ENCODE data around the gene NCL.
"Not testable (repeated sequence)": the region's sequence is repeated elsewhere in the genome, so short reads cannot be mapped to it uniquely, and the experiment has no call there.

The NCL gene

DNA sequence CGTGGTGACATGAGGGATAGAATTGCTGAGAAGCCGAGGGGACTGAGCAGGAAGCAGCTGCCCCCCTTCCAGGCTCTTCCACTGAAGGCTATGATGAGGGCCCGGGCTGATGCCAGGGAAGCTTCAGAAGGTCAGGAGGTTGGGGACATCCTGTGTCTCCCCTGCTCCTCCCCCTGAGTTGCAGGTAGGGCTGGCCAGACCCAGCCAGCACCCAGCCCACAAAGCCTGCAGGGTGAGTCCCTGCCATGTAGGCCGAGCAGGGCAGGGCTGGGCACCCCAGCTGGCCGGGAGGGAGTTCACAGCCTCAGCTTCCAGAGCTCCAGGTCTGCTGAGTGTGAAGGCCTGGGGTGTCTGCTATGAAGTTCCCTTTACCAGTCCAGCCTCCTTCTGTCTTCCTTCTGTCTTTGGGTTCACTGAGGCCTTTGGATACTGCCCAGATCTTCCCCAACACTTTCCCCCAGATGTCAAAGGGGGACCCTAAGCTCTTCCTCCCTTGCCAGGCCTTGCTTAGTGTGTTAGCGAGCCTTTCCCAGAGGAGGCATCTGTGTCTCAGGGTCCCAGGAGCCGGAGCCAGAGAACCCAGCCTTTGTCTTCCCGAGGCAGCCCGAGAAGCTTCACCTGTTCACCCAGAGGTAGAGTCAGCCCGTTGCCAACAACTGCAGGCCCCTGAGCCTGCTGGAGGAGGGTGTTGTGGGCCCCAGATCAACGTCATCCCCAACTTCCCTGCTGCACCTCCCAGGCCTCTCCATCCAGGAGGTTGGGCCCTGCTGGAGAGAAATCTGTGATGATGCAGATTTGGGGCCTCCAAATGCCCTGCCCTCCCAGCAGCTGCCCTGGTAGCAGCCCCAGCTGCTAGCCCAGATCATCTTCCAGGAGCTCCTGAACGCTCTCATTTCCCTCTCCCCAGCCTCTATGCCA is 3.6 kb upstream of the NCL start:
- no peak for DNase-seq (ENCODE audit: low read depth in 2 of 2, low spot score in 1 of 2)

DNA sequence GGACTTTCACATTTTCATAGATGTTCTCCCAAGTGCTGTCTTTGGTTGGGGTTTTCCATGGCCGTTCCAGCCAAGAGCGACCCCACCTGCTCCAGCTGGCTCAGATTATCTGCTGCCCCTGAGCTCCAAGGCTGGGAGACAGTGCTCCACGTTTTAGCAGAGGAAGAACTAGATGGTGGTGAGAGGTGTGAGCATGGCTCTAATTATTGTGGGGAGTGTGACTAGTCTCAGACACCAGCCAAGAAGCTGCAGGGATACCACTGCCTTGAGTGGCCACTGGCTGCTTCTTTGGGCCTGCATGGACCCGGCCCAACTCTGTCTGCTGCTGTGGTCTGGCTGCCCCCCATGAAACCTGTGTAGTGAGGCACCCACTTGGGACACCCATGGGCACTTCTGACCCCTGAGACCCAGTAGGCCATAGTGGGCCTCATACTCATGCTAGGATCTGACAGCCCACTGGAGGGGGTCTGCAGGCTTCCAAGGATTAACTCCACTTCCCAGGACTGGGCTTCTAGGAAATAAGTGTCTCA is 2.8 kb upstream of the NCL start:
- no peak for DNase-seq (ENCODE audit: low read depth in 2 of 2, low spot score in 1 of 2)

- DNase-seq (ENCODE audit: low read depth in 2 of 2, low spot score in 1 of 2), result peak; percentile 97 to 98
These were observed 574 bp upstream of the NCL start for GRCh38 chr2:231464576-231465540.

DNA sequence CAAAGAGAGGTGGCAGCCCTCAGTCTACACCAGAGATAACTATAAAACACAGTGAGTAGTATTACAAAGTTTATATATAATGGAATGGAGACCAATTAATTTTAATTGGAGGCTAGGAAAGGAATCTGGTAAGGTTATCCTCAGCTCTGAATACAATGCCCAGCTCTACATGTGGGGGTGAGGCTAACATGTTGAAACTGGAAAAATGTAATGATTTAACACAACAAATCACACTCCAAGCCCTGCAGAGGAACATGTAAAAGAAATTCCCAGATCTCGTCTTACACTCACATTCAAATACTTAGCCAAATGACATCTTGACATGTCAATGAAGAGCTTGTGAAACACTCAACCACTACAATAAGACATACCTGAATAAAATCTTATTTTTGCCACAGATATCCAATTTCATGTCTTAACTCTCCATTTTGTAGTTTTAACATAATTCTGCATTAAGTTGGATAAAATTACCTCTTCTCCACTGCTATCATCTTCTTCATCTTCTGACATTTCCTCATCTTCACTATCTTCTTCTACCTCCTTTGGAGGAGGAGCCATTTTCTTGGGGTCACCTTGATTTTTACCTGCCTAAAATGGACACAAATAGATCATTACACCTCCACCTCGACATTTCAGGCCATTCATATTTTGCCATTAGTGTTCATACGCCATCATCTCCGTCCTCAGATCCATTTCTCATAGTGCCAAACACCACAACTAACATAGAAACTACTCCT is 1.4 kb downstream of the NCL start:
- DNase-seq (ENCODE audit: low read depth in 2 of 2, low spot score in 1 of 2), result no peak

- no peak for DNase-seq (ENCODE audit: low read depth in 2 of 2, low spot score in 1 of 2)
These were observed 2.7 kb downstream of the NCL start for GRCh38 chr2:231461516-231461971.

DNA sequence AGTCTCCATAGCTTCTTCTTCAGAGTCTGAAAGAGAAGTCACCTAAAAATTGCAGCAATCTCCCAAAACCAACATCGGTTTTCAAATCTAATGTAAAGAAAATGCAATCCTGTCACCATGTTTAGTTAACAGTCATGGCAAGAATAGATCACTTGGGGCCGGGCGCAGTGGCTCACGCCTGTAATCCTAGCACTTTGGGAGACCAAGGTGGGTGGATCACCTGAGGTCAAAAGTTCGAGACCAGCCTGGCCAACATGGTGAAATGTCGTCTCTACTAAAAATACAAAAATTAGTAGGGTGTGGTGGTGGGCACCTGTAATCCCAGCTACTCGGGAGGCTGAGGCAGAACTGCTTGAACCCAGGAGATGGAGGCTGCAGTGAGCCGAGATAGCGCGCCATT is 3.4 kb downstream of the NCL start:
- DNase-seq (ENCODE audit: low read depth in 2 of 2, low spot score in 1 of 2), result not testable (repeated sequence)

DNA sequence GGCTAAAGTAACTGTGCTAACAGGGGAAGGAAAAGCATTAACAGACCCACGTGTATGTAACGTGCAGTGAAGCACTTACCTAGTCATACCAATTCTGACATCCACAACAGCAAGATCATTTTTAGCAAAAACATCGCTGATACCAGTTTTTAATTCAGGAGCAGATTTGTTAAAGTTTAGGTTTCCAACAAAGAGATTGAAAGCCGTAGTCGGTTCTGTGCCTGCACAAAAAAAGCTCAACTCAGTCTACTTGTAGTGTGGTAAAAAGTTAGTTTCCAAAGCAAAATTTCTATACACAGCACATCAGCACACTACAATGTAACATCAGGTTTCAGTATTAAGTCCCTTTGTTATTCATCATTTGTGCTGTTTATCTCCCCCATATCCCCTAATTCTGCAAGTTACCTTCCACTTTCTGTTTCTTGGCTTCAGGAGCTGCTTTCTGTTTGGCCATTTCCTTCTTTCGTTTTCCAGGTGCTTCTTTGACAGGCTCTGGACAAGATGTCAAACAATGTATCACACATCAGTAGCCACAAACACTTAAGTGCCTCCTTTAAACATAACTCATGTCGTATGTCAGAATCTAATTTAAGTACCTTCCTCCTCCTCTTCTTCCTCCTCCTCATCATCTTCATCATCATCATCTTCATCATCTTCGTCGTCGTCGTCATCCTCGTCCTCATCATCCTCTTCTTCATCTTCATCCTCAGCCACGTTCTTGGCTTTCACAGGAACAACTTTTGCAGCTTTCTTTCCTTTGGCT is 4.0 kb downstream of the NCL start:
- no peak for DNase-seq (ENCODE audit: low read depth in 2 of 2, low spot score in 1 of 2)

DNA sequence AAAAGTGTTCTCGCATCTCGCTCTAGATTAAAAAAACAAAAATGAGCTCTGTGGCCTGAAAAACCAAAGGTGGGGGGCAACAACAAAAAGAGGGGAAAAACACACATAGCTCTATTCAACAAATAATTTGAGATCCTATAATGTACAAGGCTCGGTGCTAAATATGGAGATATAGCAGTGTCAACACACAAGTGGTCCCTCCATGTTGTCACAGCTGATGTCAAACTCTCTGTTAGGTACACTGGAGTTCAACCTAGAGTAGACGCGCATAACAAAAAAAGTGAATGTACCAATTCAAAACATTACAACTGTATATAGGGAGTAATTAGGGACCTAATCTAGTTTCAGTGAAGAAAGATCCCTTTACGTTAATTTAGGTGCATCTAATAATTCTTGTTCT is 5.9 kb downstream of the NCL start:
- DNase-seq (ENCODE audit: low read depth in 2 of 2, low spot score in 1 of 2), result no peak

GRCh38 chr2:231457101-231457500 is 7.2 kb downstream of the NCL start:
- no peak for DNase-seq (ENCODE audit: low read depth in 2 of 2, low spot score in 1 of 2)

DNA sequence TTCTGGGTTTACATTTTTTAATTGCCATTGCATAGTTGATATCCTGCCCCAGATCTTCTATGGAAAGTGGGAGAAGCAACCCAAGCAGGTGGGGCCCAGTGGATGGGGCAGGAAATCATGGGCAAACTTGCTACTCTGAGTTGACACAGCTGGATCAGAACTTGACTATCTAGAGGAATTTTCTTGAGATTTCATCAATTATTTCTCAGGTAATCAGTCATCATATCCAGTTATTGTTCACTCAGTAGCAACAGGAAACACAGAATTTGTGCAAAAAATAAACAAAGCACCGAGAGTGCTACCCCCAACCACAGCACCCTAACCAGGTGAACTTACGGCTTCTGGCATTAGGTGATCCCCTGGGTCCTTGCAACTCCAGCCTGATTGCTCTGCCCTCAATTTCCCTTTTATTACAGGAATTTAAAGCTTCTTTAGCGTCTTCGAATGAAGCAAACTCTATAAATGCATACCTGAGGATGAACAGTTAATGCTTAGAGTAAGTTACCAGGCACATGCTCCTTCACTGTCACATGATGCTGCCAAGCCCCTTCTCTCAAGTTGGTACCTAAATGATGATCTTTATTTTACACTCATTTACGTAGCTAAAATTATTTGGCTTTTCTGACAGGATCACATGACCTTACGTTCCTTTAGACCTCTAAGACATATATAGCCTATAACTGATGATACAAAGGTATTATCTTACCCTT is 7.8 kb downstream of the NCL start:
- DNase-seq (ENCODE audit: low read depth in 2 of 2, low spot score in 1 of 2), result no peak

DNA sequence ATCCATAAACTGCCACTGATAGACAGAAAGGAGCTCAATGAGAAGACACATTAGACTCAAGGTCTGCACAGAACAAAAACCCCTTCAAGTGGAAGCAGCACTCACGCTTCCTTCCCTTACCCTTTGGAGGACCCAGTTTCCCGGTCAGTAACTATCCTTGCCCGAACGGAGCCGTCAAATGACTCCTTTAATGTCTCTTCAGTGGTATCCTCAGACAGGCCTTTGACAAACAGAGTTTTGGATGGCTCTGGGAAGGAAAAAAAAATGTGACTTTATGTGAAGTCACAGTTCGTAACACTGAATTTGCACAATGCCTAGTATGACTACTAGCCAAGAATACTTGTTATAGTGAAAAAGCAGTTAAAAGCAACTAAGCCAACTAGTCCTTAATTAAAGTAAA is 8.4 kb downstream of the NCL start:
- no peak for DNase-seq (ENCODE audit: low read depth in 2 of 2, low spot score in 1 of 2)

DNA sequence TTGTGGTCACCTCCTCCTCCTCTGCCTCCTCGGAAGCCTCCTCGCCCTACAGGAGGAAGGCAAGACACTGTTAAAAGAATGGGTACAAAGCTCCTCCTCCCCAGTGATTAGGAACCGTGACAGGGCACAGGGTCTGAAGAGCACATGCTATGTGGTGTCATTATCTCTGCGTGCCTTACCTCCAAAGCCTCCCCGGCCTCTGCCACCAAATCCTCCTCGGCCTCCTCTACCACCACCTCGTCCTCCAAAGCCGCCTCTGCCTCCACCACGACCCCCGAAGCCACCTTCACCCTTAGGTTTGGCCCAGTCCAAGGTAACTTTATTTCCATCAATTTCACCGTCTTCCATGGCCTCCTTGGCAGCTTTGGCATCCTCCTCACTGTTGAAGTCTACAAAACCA is 9.1 kb downstream of the NCL start:
- no peak for DNase-seq (ENCODE audit: low read depth in 2 of 2, low spot score in 1 of 2)

DNA sequence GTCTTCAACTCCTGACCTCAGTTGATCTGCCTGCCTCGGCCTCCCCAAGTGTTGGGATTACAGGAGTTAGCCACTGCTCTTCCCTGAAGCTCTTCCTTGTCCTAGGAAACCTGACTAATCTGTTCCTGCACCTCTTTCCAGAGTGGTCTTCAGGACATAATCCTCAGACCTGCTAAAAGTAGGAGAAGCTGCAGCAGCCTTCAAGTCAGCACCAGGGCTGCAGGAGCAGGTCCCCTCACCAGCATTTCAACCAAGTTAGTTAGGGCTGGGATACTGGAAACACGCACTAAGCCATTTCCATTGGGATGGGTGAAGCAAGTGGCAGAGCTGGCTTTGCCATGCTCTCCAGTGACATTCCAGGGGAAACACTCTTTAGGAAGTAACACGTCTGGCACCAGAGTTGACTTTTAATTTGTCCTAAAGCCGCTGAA is 9.9 kb downstream of the NCL start:
- no peak for DNase-seq (ENCODE audit: low read depth in 2 of 2, low spot score in 1 of 2)

GRCh38 chr2:231452799-231453508 is 11.3 kb downstream of the NCL start:
- DNase-seq (ENCODE audit: low read depth in 2 of 2, low spot score in 1 of 2), result no peak

- no peak for DNase-seq (ENCODE audit: low read depth in 2 of 2, low spot score in 1 of 2)
These were observed 13.7 kb downstream of the NCL start for GRCh38 chr2:231450548-231450989.

DNA sequence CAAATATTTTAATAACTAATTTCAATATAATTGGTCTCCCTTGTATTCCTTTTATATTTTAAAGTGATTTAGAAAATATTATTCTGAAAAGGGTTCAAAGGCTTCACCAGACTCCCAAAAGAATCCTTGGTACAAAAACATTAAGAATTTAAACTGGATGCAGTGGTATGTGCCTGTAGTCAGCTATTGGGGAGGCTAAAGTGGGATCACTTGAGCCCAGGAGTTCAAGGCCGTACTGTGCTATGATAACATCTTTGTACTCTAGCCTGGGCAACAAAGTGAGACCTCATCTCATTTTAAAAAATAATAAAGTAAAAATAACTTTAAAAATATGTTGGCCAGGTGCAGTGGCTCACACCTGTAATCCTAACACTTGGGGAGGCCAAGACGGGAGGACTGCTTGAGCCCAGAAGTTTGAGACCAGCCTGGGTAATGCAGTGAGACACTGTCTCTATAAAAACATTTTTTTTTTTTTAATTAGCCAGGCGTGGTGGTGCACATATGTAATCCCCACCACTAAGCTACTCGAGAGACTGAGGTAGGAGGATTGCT is 14.7 kb downstream of the NCL start:
- no peak for DNase-seq (ENCODE audit: low read depth in 2 of 2, low spot score in 1 of 2)

GRCh38 chr2:231436957-231437356 is 27.3 kb downstream of the NCL start:
- DNase-seq (ENCODE audit: low read depth in 2 of 2, low spot score in 1 of 2), result no peak

GRCh38 chr2:231433990-231434389 is 30.3 kb downstream of the NCL start:
- DNase-seq (ENCODE audit: low read depth in 2 of 2, low spot score in 1 of 2), result no peak
